SK-N-SH treated with all-trans-retinoic acid at 6 μM for 48 hours (cell line): Measurements from ENCODE around the gene NFAT5.

Experiments used
- ARNTL ChIP-seq: fragments of 450-650 bp; formaldehyde crosslinking; IDR thresholded peaks from 2 replicates; pipeline ENCODE4 v1.5.0; 2020; ENCODE audit warnings: low read depth, mild to moderate bottlenecking, moderate library complexity, borderline replicate concordance
- CSDC2 ChIP-seq: fragments of 250-450 bp; sonication (Bioruptor Pico); IDR thresholded peaks from 2 replicates; pipeline ENCODE4 v1.5.0; 2020; ENCODE audit warnings: mild to moderate bottlenecking, moderate library complexity
- PPARA ChIP-seq: fragments of 250-450 bp; sonication (Bioruptor Pico); IDR thresholded peaks from 2 replicates; pipeline ENCODE4 v1.5.0; 2020; ENCODE audit warnings: mild to moderate bottlenecking, borderline replicate concordance
- ZFP3 ChIP-seq: fragments of 250-450 bp; sonication (Bioruptor Pico); IDR thresholded peaks from 2 replicates; pipeline ENCODE4 v1.5.0; 2020; ENCODE audit warnings: mild to moderate bottlenecking, moderate library complexity
- ZNF8 ChIP-seq: fragments of 450-650 bp; formaldehyde crosslinking; IDR thresholded peaks from 2 replicates; pipeline ENCODE4 v1.5.0; 2020; ENCODE audit warnings: mild to moderate bottlenecking, moderate library complexity

GRCh38 chr16:69563605-69564580 is 1.9 kb upstream of the NFAT5 start:
- TF ChIP-seq ZNF8 (CRISPR knock-in tag) (no peak), ARNTL (CRISPR knock-in tag) (no peak), ZFP3 (CRISPR knock-in tag) (no peak), CSDC2 (CRISPR knock-in tag) (no peak), PPARA (CRISPR knock-in tag) (no peak)
